NCI-H345 treated with DMSO at 0.1 percent for 48 hours (cell line): ENCODE data around the gene C5orf52.
"Not testable (repeated sequence)": the region's sequence is repeated elsewhere in the genome, so short reads cannot be mapped to it uniquely, and the experiment has no call there.

Experiments used
- DNase-seq: peaks from one replicate; lab custom pipeline; 2025; ENCODE audit not compliant: unreplicated experiment; lab: John Stamatoyannopoulos, UW

C5orf52 gene

DNA sequence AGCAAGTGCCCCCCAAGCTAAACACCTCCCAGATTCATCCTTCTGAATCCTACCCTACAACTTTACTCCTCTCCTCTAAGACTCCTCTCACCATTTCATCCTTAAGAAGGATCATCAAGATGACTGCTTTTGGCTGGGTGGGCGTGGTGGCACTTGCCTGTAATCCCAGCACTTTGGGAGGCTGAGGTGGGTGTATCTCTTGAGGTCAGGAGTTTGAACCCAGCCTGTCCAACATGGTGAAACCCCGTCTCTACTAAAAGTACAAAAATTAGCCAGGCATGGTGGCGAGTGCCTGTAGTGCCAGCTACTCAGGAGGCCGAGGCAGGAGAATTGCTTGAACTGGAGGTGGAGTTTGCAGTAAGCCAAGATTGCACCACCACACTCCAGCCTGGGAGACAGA lies 3.0 kb downstream of the C5orf52 start:
- not testable (repeated sequence) for DNase-seq

DNA sequence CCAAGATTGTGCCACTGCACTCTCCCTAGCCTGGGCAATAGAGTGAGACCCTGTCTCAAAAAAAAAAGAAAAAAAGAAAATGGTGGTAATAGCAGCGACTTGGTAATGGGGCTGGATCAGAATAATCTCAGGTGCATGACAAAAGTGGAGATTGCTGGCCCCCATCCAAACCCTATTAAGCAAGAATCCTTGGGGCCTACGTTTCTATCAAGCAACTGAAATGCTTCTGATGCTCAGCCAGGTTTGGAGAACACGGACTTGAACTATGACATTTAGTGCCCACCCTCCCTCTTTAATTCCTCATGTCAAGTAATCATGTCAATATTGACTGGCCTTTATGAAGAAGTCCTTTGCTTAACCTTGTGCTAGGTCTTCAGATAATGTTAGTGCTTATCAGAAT lies 6.6 kb downstream of the C5orf52 start:
- DNase-seq = no peak

DNA sequence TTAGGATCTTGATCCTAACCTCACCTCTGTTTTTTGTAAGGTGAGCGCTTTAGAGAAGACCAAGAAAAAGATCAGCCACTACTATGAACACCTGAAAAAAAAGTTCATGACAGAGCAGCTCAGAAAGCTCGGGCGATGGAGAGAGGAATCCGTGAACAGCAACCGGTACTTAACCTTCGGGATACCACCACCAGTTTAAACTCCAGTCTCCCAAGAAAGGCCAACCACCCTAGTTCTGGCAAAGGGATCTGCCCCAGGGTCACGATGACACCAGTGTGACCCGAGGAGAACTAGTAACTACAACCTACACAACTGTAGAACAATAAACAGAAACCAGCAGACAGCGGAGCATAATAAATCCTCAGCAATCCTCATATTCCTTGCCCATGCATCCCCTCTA lies 8.5 kb downstream of the C5orf52 start:
- DNase-seq = no peak

DNA sequence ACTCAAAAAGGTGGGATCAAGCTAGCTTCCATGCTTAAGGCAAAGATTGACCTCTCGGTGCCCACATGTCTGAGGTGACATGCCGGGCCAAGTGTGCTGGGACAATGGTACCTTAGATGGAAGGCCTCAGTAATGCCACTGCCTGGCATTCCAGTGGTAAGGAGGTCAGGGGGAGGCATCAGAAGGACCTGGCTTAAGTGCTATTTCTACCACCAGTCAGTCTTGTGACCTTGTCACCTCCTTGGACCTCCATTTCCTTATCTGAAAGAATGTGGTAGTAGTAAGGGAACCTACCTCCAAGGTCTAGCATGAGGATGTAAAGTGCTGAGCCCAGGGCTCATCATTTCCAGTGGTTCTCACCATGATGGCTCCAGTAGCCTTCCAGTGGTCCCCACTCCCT lies 8.9 kb downstream of the C5orf52 start:
- DNase-seq = no peak

DNA sequence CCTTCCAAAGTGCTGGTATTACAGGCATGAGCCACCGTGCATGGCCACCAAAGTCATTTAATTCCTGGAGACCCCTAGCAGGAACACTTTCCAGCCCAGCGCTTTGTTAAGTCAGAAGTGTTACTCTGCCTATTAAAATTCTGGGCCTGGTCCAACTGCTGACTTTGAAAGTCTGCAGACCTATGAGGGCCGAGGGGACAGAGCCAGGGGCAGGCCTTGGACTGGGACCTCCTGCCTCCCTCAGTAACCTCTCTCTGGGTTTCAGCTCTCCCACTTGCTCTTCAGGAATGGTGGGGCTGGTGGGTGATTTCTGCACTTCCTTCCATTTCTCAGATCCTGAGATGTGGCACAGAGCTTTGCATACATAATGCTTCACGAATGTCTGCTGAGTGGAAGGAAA lies 9.7 kb downstream of the C5orf52 start:
- DNase-seq = no peak

DNA sequence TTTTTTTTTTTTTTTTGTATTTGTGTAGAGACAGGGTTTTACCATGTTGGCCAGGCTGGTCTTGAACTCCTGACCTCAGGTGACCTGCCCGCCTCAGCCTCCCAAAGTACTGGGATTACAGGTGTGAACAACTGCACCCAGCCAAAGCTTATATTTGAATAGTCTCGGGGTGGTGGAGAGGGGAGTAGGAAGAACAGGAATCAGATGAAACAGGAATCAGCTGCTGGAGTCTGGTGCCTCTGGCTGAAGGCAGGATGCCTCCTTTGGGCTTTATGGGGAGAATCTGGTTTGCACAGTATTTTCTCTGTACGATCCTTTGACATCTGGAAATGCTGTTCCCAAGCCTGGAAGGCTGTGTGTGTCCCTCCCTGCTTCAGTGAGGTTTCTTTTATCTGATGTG lies 10.9 kb downstream of the C5orf52 start:
- no peak for DNase-seq

DNA sequence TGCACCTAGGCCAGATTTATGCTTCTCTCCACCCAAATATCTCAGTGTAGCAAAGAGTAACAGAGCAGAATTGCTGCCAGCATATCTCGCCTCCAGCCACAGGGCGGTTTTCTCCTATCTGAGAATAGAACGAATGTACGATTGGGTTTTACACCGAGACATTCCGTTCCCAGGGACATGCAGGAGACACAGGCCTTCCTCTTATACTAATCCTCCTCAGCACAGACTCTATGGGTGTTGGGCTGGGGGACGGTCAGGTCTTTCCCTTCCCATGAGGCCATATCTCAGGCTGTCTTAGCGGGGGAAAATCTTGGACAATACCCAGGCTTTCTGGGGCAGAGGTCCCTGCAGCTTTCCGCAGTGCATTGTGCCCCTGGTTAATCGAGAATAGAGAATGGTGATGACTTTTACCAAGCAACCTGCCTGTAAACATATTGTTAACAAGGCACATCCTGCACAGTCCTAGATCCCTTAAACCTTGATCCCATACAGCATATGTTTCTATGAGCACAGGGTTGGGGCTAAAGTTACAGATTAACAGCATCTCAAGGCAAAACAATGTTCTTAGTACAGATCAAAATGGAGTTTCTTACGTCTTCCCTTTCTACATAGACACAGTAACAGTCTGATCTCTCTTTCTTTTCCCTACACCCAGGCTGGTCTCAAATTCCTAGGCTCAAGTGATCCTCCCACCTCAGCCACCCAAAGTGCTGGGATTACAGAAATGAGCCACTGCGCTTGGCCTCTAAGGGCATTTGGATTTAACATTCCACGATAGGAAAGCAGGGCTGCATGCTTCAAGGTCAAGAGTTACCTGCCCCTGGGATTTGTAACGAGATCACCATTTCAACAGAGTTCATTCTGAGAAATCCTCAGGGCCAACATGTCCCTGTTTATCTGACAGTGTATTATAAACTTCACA lies 15.2 kb downstream of the C5orf52 start:
- DNase-seq = not testable (repeated sequence)

DNA sequence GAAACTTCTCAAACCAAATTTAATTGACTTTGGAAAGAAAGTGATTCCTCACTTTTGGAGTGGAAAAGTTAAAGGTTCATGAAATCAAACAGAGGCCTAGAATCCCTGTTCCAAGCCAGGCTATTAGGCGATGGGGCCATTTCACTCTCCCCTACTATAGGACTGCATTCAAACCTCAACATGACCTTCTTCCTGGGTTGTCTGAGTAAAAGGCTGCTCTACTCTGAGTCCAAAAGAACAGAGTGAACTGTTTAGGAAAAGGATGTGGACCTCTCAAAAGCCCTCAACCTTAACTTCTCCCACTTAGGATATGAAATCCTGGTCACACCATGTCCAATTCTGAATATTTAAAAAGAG lies 15.8 kb downstream of the C5orf52 start:
- DNase-seq = no peak

DNA sequence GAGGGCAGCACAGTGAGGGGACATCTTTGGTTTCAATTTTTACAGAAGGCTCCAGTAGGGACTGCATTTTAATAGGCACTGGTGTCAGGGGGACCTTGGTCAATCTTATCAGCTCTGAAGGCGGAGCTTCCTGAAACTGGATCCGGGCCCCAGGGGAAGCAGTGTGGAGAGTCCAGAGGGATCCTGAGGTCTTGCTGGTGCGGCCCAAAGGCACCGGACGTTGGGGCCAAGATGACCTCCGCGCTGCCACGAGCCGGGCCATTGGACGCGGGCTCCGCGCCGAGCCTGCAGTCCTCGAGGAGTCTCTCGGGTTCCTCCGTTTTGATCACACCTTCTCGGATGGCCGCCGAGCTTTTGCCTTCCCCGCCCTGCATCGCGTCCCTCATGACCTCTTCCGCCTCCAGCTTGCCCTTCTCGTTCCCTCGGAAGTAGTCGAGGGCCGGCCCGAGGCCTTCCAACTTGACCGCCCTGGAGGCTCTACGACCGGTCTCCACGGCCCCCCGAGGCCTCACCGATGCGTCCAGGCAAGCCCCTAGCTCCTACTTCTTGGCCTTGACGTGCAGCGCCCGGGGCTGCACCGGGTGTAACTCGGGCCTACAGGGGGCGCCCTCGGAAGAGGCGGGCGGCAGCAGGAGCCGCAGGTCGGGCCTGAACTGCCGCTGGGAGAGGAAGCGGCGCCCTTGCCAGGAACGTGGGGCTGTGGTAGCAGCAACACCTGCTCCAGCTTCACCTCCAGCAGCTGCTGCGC lies 18.8 kb downstream of the C5orf52 start:
- DNase-seq = no peak

DNA sequence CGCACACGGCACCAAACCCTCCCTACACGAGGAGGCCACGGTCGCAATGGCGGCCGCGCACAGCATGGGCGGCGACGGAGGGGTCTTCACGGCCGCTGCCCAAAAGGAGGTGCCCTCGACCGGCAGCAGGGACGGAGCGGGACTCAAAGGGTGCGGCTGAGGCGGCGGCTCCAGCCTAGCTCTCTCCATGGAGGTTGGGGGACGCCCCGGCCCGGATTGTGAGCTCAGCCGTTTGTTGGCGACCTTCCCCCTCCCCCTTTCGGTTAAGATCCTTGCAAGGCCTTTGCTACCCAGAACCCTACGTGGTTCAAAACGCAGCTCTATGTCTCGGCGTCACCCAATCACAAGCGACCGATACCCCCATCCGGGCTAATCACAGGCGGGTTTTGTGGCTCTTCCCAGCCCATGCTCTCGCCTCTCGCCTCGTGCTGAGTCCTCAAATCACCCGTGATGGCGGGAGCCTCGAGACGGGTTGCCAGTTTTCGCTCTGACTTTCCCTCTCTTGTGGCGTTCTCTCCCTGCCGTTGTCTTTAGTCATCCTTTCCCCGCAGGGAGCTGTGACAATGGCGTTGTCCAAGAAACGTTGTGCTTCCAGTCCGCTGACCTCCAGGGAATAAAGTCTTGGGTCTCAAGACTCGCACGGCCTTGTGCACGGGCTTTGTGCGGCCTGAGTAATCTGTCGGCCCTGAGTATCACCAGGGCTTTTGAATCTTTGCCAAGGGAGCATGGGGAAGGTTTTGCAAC lies 19.5 kb downstream of the C5orf52 start:
- DNase-seq = no peak

DNA sequence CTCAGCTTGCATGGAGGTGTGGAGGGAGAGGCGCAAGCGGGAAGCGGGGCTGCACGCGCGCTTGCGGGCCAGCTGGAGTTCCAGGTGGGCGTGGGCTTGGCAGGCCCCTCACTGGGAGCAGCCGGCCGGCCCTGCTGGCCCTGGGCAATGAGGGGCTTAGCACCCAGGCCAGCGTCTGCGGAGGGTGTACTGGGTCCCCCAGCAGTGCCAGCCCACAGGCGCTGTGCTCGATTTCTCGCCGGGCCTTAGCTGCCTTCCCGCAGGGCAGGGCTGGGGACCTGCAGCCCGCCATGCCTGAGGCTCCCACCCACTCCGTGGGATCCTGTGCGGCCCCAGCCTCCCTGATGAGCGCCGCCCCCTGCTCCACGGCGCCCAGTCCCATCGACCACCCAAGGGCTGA lies 22.5 kb downstream of the C5orf52 start:
- DNase-seq = not testable (repeated sequence)

DNA sequence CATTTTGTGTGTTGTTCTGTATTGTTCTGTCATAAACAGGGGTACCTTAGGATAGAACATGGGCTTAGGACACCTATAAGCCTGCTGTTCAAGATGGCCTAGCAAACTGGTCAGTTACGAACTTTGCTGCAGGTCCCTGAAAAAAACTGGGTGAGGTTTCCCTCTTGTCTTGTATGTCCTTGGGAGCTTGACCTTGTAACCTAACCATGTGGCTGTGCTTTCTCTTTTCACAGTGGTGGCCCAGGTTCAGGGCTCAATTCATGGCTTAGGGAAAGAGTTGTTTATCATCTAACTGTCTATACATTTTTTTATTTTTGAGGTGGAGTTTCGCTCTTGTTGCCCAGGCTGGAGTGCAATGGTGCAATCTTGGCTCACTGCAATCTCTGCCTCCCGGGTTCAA lies 24.8 kb downstream of the C5orf52 start:
- DNase-seq = not testable (repeated sequence)

DNA sequence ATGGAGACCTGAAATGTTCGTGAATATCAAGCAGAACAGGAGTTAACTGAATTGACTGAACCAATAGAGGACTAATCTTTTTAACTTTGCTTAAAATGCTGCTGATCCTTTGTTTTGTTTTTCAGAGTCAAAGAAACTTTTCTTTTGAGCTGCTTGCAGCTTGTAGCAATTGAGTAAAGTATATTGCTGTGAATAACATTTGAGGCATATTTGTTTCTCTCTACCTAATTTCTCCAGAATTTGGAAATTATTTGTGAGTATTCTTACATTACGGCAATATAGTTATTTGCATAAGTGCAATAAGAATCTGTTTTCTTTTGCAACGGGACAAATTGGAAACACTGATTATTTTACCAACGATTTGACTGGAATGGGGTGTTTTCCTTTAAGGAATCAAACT lies 27.3 kb downstream of the C5orf52 start:
- DNase-seq = not testable (repeated sequence)

DNA sequence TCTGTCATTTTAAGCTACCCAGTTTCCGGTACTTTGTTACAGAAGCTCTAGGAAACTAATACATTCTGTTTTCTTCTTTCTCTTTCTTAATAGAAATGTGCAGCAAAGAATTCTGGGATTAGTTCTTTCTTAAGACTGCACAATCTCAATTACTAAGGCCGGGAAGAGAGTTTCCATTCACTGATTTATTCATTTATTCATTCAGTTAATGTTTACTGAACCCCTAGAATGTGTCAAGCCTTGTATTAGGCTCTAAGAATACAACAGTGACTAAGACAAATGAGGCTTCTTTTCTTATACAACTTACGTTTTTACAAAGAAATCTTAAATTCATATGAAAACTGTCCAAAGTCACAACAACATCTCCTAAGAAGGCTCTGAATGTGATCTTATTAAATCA lies 32.4 kb downstream of the C5orf52 start:
- no peak for DNase-seq

DNA sequence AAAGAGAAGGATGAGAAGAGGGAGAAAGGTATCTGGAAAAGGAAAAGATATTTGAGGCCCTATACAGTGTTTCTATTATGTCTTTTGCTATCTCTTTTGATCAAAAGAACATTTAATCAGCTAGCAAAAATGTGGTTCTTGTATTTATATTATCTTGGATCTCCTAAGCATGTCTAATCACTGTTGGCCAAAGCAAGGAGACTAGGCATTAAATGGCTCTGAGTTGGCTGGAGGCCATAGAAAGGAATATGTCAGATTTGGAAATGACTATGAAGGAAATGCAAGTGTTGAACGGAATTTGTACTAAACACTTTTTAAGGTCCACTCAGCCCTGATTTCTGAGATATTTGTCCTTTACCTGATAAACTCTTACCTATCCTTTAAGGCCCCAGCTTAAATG lies 37.5 kb downstream of the C5orf52 start:
- DNase-seq = no peak

DNA sequence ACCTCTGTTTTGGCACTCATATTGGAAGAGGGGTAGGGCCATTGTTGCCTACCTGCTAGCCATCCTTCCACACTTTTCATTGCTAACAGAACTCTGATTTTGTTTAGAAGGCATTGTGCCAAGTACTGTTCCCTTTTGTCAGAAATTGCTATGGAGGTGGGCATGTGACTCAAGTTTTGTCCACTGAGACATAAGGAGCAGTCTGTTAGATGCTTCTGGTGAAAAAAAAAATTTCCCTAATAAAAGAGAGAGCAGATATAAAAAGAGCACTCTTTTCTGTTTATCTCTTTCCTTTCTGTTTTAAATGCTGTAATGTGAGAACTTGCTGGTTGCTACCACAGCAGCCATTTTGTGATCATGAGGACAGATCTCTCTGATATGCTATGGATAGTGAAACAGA lies 38.0 kb downstream of the C5orf52 start:
- DNase-seq = no peak

DNA sequence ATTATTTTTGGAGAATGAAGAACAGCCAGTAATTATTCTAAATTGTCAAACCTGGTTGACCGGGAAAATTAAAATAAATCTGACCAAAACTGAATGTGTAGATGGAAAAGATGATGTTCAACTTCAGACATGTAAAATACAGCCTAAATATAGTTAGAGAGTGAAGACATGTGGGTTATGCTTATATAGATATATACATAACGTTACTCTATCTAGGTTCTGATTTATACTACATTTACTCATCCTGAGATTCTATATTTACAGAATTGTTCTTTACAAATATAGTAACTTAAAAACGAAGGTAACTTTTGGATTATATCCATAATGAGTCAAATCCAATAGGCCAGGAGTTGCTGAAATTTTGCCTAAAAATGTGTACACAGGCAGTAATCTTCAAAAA lies 39.1 kb downstream of the C5orf52 start:
- no peak for DNase-seq

DNA sequence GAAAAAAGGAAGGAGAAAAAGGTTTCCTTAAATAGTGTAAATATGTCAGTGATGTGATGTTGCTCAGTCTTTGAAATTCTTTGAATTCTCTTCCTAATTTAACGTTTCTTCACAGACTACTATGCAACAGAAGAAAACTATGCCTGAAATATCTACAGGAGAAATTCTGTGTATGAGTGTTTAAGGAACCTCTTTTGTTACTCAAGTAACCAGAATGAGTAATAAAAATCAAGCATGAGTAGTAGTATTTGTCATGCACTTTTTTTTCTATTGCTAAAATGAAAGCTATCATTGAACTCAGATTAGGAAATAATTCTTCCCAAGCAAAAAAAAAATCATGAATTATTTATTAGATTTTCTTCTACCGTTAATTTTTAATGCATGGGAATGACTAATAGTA lies 39.5 kb downstream of the C5orf52 start:
- DNase-seq = no peak

DNA sequence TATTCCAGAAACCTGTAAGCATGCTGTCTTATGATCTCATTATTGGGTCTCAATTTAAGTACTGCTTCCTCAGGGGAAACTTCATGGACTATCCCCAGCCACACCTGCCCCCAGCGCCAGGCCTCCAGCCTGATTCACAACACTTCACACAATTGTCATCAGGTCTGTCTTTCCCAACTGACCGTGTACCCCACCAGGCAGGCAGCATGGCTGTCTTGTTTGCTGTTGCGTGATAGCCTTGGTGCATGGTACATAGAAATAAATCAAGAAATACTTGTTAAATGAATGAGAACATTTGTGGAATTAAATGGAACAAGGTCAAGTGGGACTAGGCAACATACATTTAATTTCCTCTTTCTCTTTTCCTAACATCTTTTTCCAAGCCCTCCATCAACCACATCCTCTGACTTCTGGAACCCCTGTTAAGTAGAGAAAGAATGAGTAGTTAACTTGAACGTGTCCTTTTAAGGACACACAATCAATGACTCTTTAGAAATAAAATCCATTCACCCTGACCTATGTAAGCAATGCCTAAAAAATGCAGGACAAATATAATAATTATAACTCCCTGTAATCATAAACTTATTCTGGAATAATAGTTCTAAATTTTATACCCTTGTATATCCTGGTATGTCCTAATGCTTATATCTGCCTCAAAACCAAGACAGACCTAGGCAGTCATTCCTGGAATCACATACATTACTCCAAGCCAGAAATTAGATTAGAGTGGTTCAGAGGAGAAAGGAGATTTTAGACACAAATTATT lies 42.7 kb downstream of the C5orf52 start:
- no peak for DNase-seq

DNA sequence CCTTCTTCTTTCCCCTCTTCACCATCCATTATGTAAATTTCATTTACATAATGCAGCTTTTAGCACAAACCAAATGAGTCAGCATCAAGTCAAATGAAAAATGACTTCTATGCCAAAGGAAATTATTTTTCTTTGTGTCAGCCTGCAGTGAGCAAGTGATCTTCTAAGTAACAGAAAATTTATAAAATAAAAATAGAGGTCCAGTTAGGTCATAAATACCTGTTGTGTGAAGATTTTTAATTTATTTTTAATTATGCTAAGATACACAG lies 43.2 kb downstream of the C5orf52 start:
- DNase-seq = no peak

DNA sequence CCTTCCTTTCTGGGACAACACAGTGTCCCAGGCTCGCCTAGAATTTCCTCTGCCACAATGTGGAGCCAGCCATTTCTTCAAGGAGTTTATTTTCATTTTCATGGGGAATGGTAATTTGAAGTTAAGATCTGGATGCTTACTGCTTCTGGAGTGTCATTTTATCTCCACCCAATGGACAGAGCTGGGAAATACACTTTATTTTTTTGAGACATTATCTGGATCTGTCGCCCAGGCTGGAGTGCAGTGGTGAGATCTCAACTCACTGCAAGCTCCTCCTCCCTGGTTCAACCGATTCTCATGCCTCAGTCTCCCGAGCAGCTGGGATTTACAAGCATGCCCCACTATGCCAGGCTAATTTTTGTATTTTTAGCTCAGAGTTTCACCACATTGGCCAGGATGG lies 47.2 kb downstream of the C5orf52 start:
- DNase-seq = no peak
